Lung (tissue), 12 donors: Measurements from ENCODE around the gene CAPN1. TPM values are rescaled to one million over a fixed set of nuclear protein-coding genes. Genes with fewer than 3 reads are reported as not detected.

ENCODE experiments used
- ATAC-seq: fragments of 200-7000 bp; cut with Tn5 transposase; one replicate; pipeline ENCODE4 v1.9.1; 2020; ENCODE audit warnings: moderate number of reproducible peaks; ENCODE audit not compliant: insufficient read depth, low FRiP score
- DNase-seq, 3 donors: peaks; one replicate each; pipeline ENCODE4 v3.0.0-alpha.2; 2013 to 2017
- H3K27ac ChIP-seq, 2 donors: one replicate each; pipeline ENCODE4 v1.5.1; 2013; ENCODE audit warnings: mild to moderate bottlenecking in 2 of 2, moderate library complexity in 2 of 2, control low read depth in 1 of 2, inconsistent platforms in 1 of 2, low read depth in 1 of 2, low read length in 1 of 2
- H3K27me3 ChIP-seq, 3 donors: one replicate each; pipeline ENCODE4 v1.5.1; 2013; ENCODE audit warnings: low read length in 2 of 3; ENCODE audit not compliant: control insufficient read depth in 3 of 3, insufficient read depth in 3 of 3
- H3K36me3 ChIP-seq, 4 donors: one replicate each; pipeline ENCODE4 v1.5.1; 2013; ENCODE audit warnings: low read length in 4 of 4, mild to moderate bottlenecking in 1 of 4, moderate library complexity in 1 of 4; ENCODE audit not compliant: control insufficient read depth in 4 of 4, insufficient read depth in 4 of 4
- H3K4me1 ChIP-seq, 5 donors: one replicate each; pipeline ENCODE4 v1.5.1; 2013; ENCODE audit warnings: low read length in 5 of 5, mild to moderate bottlenecking in 2 of 5, moderate library complexity in 1 of 5; ENCODE audit not compliant: control insufficient read depth in 5 of 5, insufficient read depth in 5 of 5
- H3K4me3 ChIP-seq: one replicate; pipeline ENCODE4 v1.5.1; 2013; ENCODE audit warnings: mild to moderate bottlenecking, control low read depth, moderate library complexity
- H3K9ac ChIP-seq, 2 donors: one replicate each; pipeline ENCODE4 v1.5.1; 2013; ENCODE audit warnings: low read length in 2 of 2, control low read depth in 1 of 2; ENCODE audit not compliant: insufficient read depth in 1 of 2
- H3K9me3 ChIP-seq, 4 donors: one replicate each; pipeline ENCODE4 v1.5.1; 2013; ENCODE audit warnings: low read length in 3 of 4, mild to moderate bottlenecking in 1 of 4, moderate library complexity in 1 of 4; ENCODE audit not compliant: control insufficient read depth in 4 of 4, insufficient read depth in 3 of 4
- WGBS, 2 donors: extraction: QIAGEN DNeasy Blood & Tissue Kit; methylation state at CpG; one replicate each; pipeline ENCODE4 v1.1.7; 2013; 5-methylcytosine and 5-hydroxymethylcytosine counted together
- polyA plus RNA-seq, 2 donors: library from polyadenylated mRNA; stranded (reverse); fragments of 200-250 nt; gene quantifications; one replicate each; pipeline ENCODE4 v1.2.1, GENCODE V29; 2013
- total RNA-seq, 2 donors: library from RNA; depleted of rRNA in 1 of 2; stranded (reverse); fragments of >200 nt in 1 of 2; gene quantifications; one replicate each; pipeline ENCODE4 v1.2.1, GENCODE V29; 2014 to 2021
- TF ChIP-seq, protein P1 (sequence below): IDR thresholded peaks from 2 replicates; pipeline ENCODE4 v1.5.1; 2012; ENCODE audit warnings: mild to moderate bottlenecking; ENCODE audit errors: control extremely low read depth, extremely low read depth
- donor health status: control.
- donor health status: control.
- donor health status: Bipolar disorder and iron deficiency.
- donor health status: healthy.
- donor health status: DM: yes; HTN: yes; CAD: no.

CAPN1 gene
- total and polyA plus RNA-seq, 4 donors, result 106 to 265 (median 136) TPM

DNA sequence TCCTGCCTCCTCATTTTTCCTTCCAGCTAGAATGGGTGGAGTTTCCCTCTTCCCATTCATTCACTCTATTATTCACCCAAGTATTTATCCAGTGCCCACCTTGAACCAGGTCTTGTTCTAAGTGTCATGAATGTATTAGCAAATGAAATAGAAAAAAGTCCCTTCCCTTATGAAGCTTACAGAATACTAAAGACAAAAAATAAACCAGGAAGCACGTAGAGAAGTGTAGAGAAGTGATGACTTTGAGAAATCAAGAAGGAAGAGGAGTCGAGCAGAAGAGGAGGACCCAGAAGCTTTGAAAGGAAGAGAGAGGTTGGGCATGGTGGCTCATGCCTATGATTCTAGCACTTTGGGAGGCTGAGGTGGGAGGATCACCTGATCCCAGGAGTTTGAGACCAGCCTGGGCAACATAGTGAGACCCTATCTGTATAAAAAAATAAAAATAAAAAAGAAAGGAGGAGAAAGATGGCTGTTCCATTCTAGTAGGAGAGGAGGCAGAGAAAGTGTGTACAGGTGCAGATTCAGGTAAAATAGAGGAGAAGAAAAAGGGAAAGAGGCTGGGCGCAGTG, 30.3 kb upstream of the CAPN1 start:
- DNase-seq, result no peak
- H3K4me1 ChIP-seq, result peaks cover 0 to 6% (median 3%) of the 10 kb centered on the region in 5 donors
- H3K9ac ChIP-seq, result no peak overlapping the region
- ATAC-seq, result no peak
- no peaks in the 10 kb centered on the region for H3K36me3 ChIP-seq
- H3K4me3 ChIP-seq, result no peak overlapping the region
- peak overlapping the region; percentile 82 to 85 for H3K27ac ChIP-seq
- H3K9me3 ChIP-seq, result no peaks in the 10 kb centered on the region
- TF ChIP-seq, protein P1, sequence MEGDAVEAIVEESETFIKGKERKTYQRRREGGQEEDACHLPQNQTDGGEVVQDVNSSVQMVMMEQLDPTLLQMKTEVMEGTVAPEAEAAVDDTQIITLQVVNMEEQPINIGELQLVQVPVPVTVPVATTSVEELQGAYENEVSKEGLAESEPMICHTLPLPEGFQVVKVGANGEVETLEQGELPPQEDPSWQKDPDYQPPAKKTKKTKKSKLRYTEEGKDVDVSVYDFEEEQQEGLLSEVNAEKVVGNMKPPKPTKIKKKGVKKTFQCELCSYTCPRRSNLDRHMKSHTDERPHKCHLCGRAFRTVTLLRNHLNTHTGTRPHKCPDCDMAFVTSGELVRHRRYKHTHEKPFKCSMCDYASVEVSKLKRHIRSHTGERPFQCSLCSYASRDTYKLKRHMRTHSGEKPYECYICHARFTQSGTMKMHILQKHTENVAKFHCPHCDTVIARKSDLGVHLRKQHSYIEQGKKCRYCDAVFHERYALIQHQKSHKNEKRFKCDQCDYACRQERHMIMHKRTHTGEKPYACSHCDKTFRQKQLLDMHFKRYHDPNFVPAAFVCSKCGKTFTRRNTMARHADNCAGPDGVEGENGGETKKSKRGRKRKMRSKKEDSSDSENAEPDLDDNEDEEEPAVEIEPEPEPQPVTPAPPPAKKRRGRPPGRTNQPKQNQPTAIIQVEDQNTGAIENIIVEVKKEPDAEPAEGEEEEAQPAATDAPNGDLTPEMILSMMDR, result no peak
- WGBS, 2 donors, result 47 to 64% methylated on average over 3 of the region's 3 CpGs
- no peaks in the 10 kb centered on the region for H3K27me3 ChIP-seq

DNA sequence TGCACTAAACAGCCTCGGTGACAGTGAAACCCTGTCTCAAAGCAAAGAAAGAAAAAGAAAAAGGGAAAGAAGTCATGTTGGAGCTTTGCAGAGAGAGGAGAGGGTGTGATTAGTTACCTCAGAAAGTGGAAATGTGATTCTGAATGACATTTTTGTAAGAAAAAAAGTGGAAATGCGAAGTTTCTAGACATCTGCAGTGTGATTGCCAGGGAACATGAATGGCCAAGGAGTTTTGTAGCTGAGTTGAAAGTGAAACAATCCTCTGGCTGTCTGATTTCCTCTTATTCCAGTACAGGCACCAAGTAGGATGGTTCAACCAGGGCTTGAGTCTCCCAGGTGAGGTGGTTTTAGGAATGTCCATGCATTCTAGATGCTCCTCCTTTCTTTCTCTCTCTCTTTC, 29.6 kb upstream of the CAPN1 start:
- H3K9me3 ChIP-seq, result no peaks in the 10 kb centered on the region
- no peak overlapping the region for H3K4me3 ChIP-seq
- WGBS, 2 donors, result 70 to 71% methylated on average over 2 of the region's 2 CpGs
- no peak overlapping the region for H3K27ac ChIP-seq
- no peaks in the 10 kb centered on the region for H3K27me3 ChIP-seq
- no peak overlapping the region for H3K9ac ChIP-seq
- H3K4me1 ChIP-seq, result peaks cover 0 to 6% (median 3%) of the 10 kb centered on the region in 5 donors
- DNase-seq, result no peak
- no peak for ATAC-seq
- H3K36me3 ChIP-seq, result no peaks in the 10 kb centered on the region
- TF ChIP-seq, protein P1, result no peak

DNA sequence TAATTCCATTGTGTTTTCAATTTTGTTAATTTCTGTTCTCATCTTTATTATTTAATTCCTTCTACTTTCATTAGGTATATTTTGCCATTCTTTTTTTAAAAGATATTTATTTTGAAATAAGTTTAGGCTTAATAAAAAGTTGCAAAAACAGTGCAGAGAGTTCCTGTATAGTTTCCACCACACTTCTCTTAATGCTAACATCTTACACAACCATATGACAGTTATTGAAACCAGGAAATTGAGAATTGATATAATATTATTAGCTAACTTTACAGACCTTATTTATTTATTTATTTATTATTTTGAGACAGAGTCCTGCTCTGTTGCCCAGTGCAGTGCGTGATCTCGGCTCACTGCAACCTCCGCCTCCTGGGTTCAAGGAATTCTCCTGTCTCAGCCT, 25.5 kb upstream of the CAPN1 start:
- TF ChIP-seq, protein P1, result no peak
- no peak for DNase-seq
- H3K27me3 ChIP-seq, result no peaks in the 10 kb centered on the region
- H3K36me3 ChIP-seq, result no peaks in the 10 kb centered on the region
- no peak overlapping the region for H3K9ac ChIP-seq
- no peaks in the 10 kb centered on the region for H3K4me1 ChIP-seq
- WGBS, 2 donors, result 87 to 94% methylated on average over 3 of the region's 3 CpGs
- no peak overlapping the region for H3K4me3 ChIP-seq
- no peak overlapping the region for H3K27ac ChIP-seq
- no peak for ATAC-seq
- no peaks in the 10 kb centered on the region for H3K9me3 ChIP-seq

DNA sequence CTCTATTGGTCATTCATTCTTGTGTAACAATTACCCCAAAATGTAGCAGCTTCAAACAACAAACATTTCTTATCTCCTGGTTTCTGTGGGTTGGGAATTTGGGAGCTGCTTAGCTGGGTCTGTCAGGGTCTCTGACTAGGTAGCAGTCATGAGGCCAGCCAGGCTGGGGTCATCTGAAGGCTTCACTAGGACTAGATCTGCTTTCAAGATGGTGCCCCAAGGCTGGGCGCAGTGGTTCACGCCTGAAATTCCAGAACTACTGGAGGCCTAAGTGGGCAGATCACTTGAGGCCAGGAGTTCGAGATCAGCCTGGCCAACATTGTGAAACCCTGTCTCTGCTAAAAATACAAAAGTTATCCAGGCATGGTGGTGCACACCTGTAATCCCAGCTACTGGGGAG, 24.8 kb upstream of the CAPN1 start:
- DNase-seq (no peak), ATAC-seq (no peak)
- Histone ChIP-seq H3K36me3 (no peaks in the 10 kb centered on the region), H3K4me3 (no peak overlapping the region), H3K9me3 (no peaks in the 10 kb centered on the region), H3K27me3 (no peaks in the 10 kb centered on the region), H3K4me1 (no peaks in the 10 kb centered on the region), H3K9ac (no peak overlapping the region), H3K27ac (no peak overlapping the region)
- WGBS, 2 donors, result 87 to 92% methylated on average over 3 of the region's 3 CpGs
- TF ChIP-seq, protein P1, result no peak
